IPS-18c (cell line): Measurements from ENCODE around the gene STK26.
"Not testable (repeated sequence)": the region's sequence is repeated elsewhere in the genome, so short reads cannot be mapped to it uniquely, and the experiment has no call there.

Source experiments
- H3K4me3 ChIP-seq: 2 replicates; pipeline ENCODE4 v1.7.0; 2013; ENCODE audit warnings: low read depth, mild to moderate bottlenecking, low read length, moderate library complexity; ENCODE audit not compliant: insufficient read depth
- H3K9me3 ChIP-seq: one replicate; pipeline ENCODE4 v1.6.1; 2013; ENCODE audit warnings: mild to moderate bottlenecking, low read length, moderate library complexity; ENCODE audit not compliant: control insufficient read depth, insufficient read depth

STK26 gene

GRCh38 chrX:132025041-132025440 is 1.9 kb downstream of the STK26 start:
- Histone ChIP-seq H3K9me3 (peaks cover 2% of the 10 kb centered on the region), H3K4me3 (peak overlapping the region; percentile 66)

DNA sequence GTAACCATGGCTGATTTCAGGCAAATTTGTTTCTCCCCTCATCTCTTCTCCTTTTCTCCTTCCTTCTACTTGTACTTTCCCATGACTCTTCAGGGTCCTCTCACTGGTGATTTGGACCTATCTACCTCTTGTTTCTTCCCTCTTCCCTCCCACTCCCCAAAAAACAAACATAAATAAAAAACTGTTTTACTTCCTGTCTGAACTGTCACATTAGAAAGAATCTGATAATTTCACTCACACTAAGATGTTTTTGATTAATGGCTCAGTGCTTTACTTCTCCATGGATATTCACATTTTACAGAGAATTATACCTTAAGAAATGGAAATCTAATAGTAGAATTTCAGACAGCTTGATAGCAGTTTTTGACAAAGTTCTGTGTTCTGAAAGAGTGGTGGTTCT is 7.2 kb downstream of the STK26 start:
- Histone ChIP-seq H3K4me3 (no peak overlapping the region), H3K9me3 (peaks cover 9% of the 10 kb centered on the region)

- no peak overlapping the region for H3K4me3 ChIP-seq
Measured at GRCh38 chrX:132031867-132032266, 8.8 kb downstream of the STK26 start.

GRCh38 chrX:132033166-132033565 is 10.1 kb downstream of the STK26 start:
- Histone ChIP-seq H3K4me3 (no peak overlapping the region), H3K9me3 (peaks cover 7% of the 10 kb centered on the region)

More at GRCh38 chrX:132031867-132032266, 8.8 kb downstream of the STK26 start:
- peaks cover 9% of the 10 kb centered on the region for H3K9me3 ChIP-seq

GRCh38 chrX:132034648-132035047 is 11.5 kb downstream of the STK26 start:
- peaks cover 7% of the 10 kb centered on the region for H3K9me3 ChIP-seq
- H3K4me3 ChIP-seq = no peak overlapping the region

GRCh38 chrX:132037479-132037993 is 14.4 kb downstream of the STK26 start:
- Histone ChIP-seq H3K4me3 (no peak overlapping the region), H3K9me3 (peaks cover 4% of the 10 kb centered on the region)

DNA sequence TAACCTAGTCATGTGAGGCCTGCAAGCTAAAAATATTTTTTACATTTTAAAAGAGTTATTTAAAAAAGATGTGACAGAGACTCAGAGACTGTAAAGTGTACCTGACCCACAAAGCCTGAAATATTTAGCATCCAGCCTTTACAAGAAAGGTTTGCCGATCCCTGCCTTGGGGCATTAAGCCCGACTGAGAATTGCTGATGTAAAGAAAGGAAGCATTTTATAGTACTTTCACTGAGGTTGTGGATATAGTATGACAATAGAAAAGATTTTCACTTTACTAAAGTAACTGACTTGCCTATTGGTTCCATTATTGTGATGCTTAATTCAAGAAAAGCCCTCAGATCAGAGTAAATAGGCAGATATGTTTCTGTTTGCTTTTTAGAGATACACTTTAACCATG is 17.0 kb downstream of the STK26 start:
- no peak overlapping the region for H3K4me3 ChIP-seq
- H3K9me3 ChIP-seq = no peaks in the 10 kb centered on the region

DNA sequence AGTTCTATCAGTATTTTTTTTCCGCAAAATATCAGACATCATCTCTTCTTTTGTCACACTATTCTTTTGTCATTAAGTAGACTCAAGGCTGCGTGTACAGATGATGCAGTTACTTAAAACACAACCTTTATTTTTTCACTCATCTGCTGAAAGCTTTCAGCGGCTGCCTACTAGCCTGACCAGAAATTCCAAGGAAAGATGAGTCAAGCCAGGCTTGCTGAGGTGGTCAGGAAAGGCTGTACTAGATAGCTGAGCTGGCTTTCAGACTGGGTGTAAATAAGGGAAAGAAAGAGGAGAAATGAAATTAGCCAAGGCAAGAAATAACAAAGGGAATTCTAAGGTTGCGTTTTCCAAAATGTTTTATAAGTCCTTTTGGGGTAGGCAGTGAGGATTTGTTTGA is 17.9 kb downstream of the STK26 start:
- Histone ChIP-seq H3K9me3 (no peaks in the 10 kb centered on the region), H3K4me3 (no peak overlapping the region)

GRCh38 chrX:132043977-132044376 is 20.9 kb downstream of the STK26 start:
- H3K4me3 ChIP-seq = no peak overlapping the region
- H3K9me3 ChIP-seq = no peaks in the 10 kb centered on the region

DNA sequence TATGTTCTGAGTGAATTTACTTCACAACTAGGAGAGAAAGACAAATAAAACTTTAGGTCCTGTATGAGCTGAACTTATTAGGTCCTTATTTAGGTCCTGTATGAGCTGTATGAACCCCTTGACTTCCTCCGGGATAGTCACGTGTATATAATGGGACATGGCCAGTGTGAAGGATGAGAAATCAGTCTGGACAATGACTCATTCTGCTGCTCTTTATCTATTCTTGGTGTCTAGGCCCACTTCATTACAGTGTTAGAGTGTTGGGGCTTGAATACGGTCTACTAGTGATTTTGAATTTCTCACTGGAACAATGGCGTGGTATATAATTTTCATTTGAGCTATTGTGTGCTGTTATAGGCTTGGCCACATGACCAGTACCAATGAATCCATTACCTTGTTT is 21.9 kb downstream of the STK26 start:
- H3K4me3 ChIP-seq = no peak overlapping the region; the same call in 1 of the 2 replicates
- H3K9me3 ChIP-seq = no peaks in the 10 kb centered on the region

DNA sequence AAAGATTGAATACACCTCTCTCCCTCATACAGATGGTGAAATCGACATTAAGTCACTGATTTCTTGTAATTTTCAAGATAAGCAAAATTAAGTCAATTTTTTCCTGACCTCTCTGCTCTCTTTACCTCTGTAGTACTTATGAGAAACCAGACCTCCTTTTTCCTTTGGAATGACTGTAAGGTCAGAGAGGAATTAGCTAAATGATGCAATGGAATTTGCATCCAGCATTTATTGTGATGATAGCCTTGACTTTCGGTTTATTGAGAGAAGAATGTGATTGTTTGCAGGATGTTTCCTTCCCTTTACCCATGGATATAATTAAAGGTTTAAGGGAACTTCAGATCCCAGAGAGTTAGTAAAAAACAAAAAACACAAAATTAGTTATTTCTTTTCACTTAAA is 22.4 kb downstream of the STK26 start:
- H3K4me3 ChIP-seq = no peak overlapping the region

DNA sequence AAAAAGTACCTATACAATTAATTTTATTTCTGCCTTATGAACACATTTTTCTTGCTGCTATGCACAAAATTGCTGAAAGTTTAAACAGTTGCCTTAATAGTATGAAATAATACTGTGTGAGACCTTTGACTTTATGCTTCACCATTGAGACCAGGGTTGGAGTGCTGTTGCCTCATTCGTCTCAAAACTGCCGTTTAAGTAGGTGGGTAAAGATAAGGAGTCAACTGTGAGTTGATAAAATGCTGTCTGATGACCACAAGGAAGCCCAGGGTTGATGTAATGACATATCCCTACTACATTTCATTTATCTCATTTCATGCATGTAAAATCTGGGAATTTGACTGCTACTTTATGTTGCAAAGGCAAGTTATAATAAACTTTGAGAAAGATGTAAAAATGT is 23.4 kb downstream of the STK26 start:
- H3K9me3 ChIP-seq = no peaks in the 10 kb centered on the region
- no peak overlapping the region for H3K4me3 ChIP-seq

More for the DNA sequence above, 22.4 kb downstream of the STK26 start:
- no peaks in the 10 kb centered on the region for H3K9me3 ChIP-seq

- H3K9me3 ChIP-seq = not testable (repeated sequence)
Measured at GRCh38 chrX:132051778-132052177, 28.7 kb downstream of the STK26 start.

DNA sequence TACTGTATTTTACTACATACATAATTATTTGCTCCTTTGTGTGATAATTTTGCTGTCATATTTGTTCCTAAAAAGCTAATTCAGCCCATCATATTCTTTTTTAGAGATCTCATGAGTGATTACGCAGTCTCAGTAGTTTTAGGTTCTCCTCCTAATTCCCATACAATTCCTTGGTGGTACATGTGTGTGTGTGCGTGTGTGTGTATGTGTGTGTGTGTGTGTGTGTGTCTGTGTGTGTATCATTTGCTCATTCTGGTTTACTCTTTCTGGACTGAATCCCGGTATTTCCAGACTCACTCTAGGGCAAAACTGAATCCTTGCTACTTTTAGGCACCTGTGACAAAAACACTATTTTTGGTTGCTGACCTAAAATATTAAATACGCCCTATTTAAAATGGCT is 34.9 kb downstream of the STK26 start:
- Histone ChIP-seq H3K4me3 (no peak overlapping the region), H3K9me3 (no peaks in the 10 kb centered on the region)

More at GRCh38 chrX:132051778-132052177, 28.7 kb downstream of the STK26 start:
- H3K4me3 ChIP-seq = not testable (repeated sequence)

- no peaks in the 10 kb centered on the region for H3K9me3 ChIP-seq
- no peak overlapping the region for H3K4me3 ChIP-seq
Measured at GRCh38 chrX:132058975-132059374, 35.9 kb downstream of the STK26 start.

DNA sequence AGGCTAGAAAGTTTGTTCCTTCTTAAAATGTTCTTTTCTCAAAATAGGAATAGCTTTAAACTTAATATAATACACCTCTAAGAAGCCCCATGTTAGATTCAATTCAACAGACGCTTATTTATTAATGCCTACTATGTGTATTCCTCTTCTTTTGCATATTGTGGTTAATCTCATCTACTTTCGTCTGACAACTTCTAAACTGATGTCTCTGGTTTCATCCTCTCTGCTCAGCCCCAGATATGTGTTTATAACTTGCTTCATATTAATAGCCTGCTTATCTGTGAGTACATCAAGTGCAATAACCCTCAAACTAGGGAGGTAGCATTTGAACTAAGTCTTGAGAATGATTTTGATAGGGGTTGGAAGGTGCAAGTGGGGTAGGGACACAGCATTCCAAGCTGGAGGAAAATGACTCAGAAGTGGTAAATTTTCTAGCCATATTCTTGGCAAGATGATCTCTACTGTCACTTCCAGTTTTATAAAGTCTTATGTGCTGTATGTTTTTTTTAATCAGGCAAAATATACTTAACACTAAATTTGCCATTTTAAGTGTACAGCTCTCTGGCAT is 37.0 kb downstream of the STK26 start:
- H3K4me3 ChIP-seq = no peak overlapping the region
- H3K9me3 ChIP-seq = no peaks in the 10 kb centered on the region

- peaks cover 2% of the 10 kb centered on the region for H3K9me3 ChIP-seq
- no peak overlapping the region for H3K4me3 ChIP-seq
Measured at GRCh38 chrX:132063334-132063733, 40.2 kb downstream of the STK26 start.

DNA sequence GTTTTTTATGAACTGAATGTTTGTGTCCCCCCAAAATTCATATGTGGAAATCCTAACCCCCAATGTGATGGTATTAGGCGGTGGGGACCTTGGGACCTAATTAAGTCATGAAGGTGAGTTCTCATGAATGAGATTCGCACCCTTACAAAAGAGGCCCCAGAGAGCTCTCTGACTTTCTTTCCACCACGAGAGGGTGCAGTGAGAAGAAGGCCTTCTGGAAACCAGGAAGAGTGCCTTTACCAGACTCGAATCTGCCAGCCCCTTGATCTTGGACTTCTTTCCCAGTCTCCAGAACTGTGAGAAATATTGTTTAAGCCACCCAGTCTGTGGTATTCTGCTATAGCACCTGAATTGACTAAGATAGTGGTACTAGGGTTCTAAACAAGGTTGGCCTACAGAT is 40.8 kb downstream of the STK26 start:
- no peak overlapping the region for H3K4me3 ChIP-seq
- H3K9me3 ChIP-seq = peaks cover 2% of the 10 kb centered on the region

DNA sequence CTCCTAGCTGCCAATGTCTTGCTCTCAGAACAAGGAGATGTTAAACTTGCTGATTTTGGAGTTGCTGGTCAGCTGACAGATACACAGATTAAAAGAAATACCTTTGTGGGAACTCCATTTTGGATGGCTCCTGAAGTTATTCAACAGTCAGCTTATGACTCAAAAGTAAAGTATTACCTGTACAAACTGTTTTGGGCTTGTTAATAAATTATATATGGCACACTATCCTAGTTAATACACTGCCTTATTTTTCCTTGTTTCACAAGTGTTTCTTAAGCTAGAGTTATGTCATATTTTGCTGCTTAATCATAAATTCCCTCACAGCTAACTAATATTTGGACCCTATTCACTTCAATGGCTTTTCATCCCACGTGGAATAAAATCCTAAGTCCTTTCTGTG is 45.3 kb downstream of the STK26 start:
- Histone ChIP-seq H3K4me3 (no peak overlapping the region), H3K9me3 (peaks cover 2% of the 10 kb centered on the region)
